K562 (cell line): ENCODE results near the gene PTP4A2. TPM values are rescaled to one million over a fixed set of nuclear protein-coding genes. Genes with fewer than 3 reads are reported as not detected.

Experiments
- GABPB1 ChIP-seq: sonication (generic); formaldehyde crosslinking; IDR thresholded peaks from 2 replicates; pipeline ENCODE4 v1.8.0; 2022; ENCODE audit warnings: mild to moderate bottlenecking, missing genetic modification reagents
- GABPB2 ChIP-seq: fragments of 250-450 bp; sonication (Bioruptor Pico); conservative IDR thresholded peaks from 2 replicates; pipeline ENCODE4 v1.5.1; 2021; ENCODE audit warnings: mild to moderate bottlenecking
- KDM5B ChIP-seq: fragments of 200-600 bp; sonication (generic); IDR thresholded peaks from 2 replicates; pipeline ENCODE4 v1.6.1; 2012; ENCODE audit warnings: low read depth, mild to moderate bottlenecking, moderate library complexity, low read length, control low read depth, inconsistent platforms; ENCODE audit not compliant: insufficient replicate concordance
- MCM3 ChIP-seq: fragments of 450-650 bp; IDR thresholded peaks from 2 replicates; pipeline ENCODE4 v1.6.1; 2016
- PHF20 ChIP-seq: fragments of 450-650 bp; IDR thresholded peaks from 2 replicates; pipeline ENCODE4 v1.6.1; 2018; ENCODE audit not compliant: partially characterized antibody
- RB1 ChIP-seq: fragments of 450-650 bp; IDR thresholded peaks from 2 replicates; pipeline ENCODE4 v1.6.1; 2017; ENCODE audit warnings: low read depth, mild to moderate bottlenecking
- TBL1XR1 ChIP-seq, 2 experiments: IDR thresholded peaks; 2 replicates each; pipeline ENCODE4 v1.6.1; 2012; ENCODE audit warnings: improper control_type of control experiment in 2 of 2, low read length in 2 of 2, mild to moderate bottlenecking in 1 of 2
- ZNF12 ChIP-seq: sonication (generic); formaldehyde crosslinking; IDR thresholded peaks from 2 replicates; pipeline ENCODE4 v1.4.0; 2020; ENCODE audit warnings: mild to moderate bottlenecking, missing genetic modification reagents
- ZNF57 ChIP-seq: fragments of 450-650 bp; formaldehyde crosslinking; IDR thresholded peaks from 2 replicates; pipeline ENCODE4 v1.4.0; 2020; ENCODE audit warnings: mild to moderate bottlenecking, moderate library complexity
- ZNF830 ChIP-seq: fragments of 250-450 bp; sonication (Bioruptor Pico); IDR thresholded peaks from 2 replicates; pipeline ENCODE4 v1.5.0; 2021; ENCODE audit warnings: mild to moderate bottlenecking
- ZSCAN29 ChIP-seq: fragments of 450-650 bp; IDR thresholded peaks from 2 replicates; pipeline ENCODE4 v1.6.1; 2017
- polyA plus RNA-seq, 8 experiments: library from polyadenylated mRNA; depleted of rRNA in 4 of 8; stranded (reverse) in 5 of 8; unstranded in 3 of 8; fragments of >200 nt; fragmentation: Nextera tagmentation in 2 of 8; fragmentation: Illumina TruSeq in 1 of 8; extraction: Ambion mirVana in 2 of 8; extraction: Trizol in 1 of 8; gene quantifications; 2 replicates each; pipeline versions ENCODE4 v1.2.1 to v1.2.3, GENCODE V29; 2011 to 2014; ENCODE audit warnings: inconsistent platforms in 1 of 8, missing spikeins in 1 of 8
- total RNA-seq, 7 experiments: library from RNA; depleted of rRNA in 6 of 7; stranded (reverse); fragments of >200 nt in 6 of 7; fragmentation: Illumina TruSeq in 2 of 7; extraction: Trizol in 2 of 7; gene quantifications; 2 replicates each; pipeline versions ENCODE4 v1.2.1 to v1.2.3, GENCODE V29; 2011 to 2021; ENCODE audit warnings: low replicate concordance in 1 of 7
- TF ChIP-seq, protein P1 (sequence below): sonication (generic); formaldehyde crosslinking; IDR thresholded peaks from 2 replicates; pipeline ENCODE4 v1.8.1; 2023; ENCODE audit warnings: mild to moderate bottlenecking, missing genetic modification reagents
- TF ChIP-seq, protein P2 (sequence below): sonication (generic); formaldehyde crosslinking; IDR thresholded peaks from 2 replicates; pipeline ENCODE4 v1.8.0; 2022; ENCODE audit warnings: mild to moderate bottlenecking, missing genetic modification reagents, borderline replicate concordance

Gene PTP4A2
- total and polyA plus RNA-seq, 9 of the 15 experiments (the other 6 are each of a cell fraction or from before 2014, with no cell fraction given) = 197 to 870 (median 480) TPM

DNA sequence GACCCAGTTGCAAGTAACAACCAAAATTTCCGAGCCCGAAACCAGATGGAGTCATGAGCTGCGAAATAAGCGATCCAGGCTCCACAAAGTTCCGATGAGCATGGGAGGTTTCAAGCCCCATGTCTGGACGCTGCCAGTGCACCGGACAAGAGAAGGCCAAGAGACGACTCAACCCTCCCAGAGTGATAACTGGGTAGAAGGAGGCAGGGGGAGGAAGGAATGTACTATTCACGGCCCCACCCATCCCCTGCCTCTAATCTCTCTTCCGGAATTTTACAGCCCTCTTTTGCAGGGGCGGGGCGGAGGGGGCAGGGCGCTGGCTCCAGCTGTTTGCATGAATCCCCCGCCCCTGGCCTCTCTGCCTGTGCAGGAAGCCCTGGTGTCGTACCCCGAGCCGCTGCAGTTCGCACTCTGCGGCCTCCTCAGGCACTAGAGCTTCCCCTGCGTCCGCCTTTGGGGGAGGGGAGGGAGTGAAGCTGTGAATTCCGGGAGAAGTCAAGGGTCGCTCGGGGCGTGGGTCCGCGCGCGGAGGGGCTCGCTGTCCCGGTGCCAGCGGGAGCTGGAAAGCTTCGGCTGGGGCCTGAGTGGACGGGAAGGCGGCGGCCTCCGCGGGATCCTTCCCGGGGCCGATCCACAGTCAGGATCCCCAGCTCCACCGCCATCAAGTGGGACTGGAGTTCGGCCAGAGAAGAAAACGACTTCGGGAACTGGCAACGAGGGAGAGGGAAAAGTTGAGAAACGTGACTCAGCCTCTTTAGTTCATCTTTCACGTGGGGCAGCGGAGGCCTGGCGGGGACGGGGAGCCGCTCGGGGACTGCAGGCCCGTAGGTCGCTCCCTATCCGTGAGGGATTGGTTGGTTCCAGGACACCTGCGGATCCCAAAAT is 6.3 kb upstream of the PTP4A2 start (continued):
- TF ChIP-seq, protein P1, sequence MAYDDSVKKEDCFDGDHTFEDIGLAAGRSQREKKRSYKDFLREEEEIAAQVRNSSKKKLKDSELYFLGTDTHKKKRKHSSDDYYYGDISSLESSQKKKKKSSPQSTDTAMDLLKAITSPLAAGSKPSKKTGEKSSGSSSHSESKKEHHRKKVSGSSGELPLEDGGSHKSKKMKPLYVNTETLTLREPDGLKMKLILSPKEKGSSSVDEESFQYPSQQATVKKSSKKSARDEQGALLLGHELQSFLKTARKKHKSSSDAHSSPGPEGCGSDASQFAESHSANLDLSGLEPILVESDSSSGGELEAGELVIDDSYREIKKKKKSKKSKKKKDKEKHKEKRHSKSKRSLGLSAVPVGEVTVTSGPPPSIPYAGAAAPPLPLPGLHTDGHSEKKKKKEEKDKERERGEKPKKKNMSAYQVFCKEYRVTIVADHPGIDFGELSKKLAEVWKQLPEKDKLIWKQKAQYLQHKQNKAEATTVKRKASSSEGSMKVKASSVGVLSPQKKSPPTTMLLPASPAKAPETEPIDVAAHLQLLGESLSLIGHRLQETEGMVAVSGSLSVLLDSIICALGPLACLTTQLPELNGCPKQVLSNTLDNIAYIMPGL (CRISPR knock-in tag) = no peak
- TF ChIP-seq TBL1XR1 (IDR thresholded peaks at IDR 0.05; ENCODE audit: low read length in 2 of 2) = peak; percentile 60 to 89; a peak in 2 of 4 replicates
- no peak for TF ChIP-seq MCM3
- peak; percentile 87 for TF ChIP-seq ZNF12 (CRISPR knock-in tag)
- 0 out of 2 replicates have a peak, but pooled peaks have one; percentile 53 for TF ChIP-seq ZSCAN29
- peak; percentile 62; the same call in 1 of the 2 replicates for TF ChIP-seq ZNF57 (CRISPR knock-in tag)
- TF ChIP-seq ZNF830 = peak; percentile 17; the same call in 1 of the 2 replicates
- TF ChIP-seq PHF20 = peak; percentile 55
- TF ChIP-seq RB1 = peak; percentile 86
- no peak for TF ChIP-seq GABPB2 (CRISPR knock-in tag)
- TF ChIP-seq GABPB1 (CRISPR knock-in tag) = peak; percentile 86
- TF ChIP-seq KDM5B = peak; percentile 96
- TF ChIP-seq, protein P2, sequence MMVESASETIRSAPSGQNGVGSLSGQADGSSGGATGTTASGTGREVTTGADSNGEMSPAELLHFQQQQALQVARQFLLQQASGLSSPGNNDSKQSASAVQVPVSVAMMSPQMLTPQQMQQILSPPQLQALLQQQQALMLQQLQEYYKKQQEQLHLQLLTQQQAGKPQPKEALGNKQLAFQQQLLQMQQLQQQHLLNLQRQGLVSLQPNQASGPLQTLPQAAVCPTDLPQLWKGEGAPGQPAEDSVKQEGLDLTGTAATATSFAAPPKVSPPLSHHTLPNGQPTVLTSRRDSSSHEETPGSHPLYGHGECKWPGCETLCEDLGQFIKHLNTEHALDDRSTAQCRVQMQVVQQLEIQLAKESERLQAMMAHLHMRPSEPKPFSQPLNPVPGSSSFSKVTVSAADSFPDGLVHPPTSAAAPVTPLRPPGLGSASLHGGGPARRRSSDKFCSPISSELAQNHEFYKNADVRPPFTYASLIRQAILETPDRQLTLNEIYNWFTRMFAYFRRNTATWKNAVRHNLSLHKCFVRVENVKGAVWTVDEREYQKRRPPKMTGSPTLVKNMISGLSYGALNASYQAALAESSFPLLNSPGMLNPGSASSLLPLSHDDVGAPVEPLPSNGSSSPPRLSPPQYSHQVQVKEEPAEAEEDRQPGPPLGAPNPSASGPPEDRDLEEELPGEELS (CRISPR knock-in tag) = 0 out of 2 replicates have a peak, but pooled peaks have one; percentile 50
